ENCODE results near the gene KDM7A.
"Not testable (repeated sequence)": the region's sequence is repeated elsewhere in the genome, so short reads cannot be mapped to it uniquely, and the experiment has no call there.

KDM7A gene

GRCh38 chr7:140176811-140177702 lies at the start of gene KDM7A:
TSS of gene KDM7A (minus strand) at chr7:140176983. CDS start at chr7:140176937, 46 bp downstream.
- peak; percentile 43 to 79 for DNase-seq

DNA sequence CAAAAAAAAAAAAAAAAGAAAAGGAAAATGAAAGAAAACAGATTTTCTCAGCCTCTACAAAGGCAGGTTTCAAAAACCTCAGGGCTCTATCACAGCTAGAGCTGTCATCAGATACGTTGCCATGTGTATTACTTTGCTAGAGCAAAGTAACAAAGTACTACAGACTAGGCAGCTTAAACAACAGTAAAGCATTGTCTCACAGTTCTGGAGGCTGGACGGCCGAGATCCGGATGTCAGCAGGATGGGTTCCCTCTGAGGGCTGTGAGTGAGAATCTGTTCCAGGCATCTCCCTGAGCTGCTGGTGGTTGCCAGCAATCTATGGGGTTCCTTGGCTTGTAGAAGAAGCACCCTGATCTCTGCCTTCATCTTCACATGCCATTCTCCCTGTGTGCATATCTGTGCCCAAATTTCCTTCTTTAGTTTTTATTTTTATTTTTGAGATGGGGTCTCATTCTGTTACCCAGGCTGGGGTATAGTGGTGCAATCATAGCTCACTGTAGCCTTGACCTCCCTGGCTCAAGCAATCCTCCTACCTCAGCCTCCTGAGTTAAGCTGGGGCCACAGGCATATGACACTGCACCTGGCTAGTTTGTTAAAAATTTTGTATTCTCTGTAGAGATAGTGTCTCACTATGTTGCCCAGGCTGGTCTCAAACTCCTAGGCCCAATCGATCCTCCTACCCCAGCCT lies 48.9 kb upstream of the KDM7A start:
- no peak for DNase-seq

- no peak for DNase-seq
Observed at GRCh38 chr7:140223515-140224221, 46.9 kb upstream of the KDM7A start.

DNA sequence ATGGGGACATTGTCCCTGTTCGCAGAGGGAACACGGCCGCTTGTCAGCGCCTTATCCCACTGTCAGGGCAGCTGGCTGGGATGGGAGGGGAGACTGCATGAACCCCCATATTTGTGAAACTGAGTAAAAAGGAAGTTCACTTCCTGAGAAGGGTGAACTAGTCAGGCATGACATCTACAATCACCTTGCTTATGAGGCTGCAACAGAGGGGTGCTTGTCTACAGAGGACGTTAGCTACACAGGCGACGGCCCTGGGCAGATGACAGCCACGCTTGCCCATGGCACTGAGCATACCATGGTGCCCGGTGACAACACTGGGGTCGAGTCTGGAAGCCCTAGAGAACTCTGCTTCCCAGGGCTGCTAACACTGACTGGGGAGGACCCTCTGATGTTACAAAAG lies 46.0 kb upstream of the KDM7A start:
- no peak for DNase-seq

GRCh38 chr7:140219672-140220524 lies 43.1 kb upstream of the KDM7A start:
- no peak for DNase-seq

DNA sequence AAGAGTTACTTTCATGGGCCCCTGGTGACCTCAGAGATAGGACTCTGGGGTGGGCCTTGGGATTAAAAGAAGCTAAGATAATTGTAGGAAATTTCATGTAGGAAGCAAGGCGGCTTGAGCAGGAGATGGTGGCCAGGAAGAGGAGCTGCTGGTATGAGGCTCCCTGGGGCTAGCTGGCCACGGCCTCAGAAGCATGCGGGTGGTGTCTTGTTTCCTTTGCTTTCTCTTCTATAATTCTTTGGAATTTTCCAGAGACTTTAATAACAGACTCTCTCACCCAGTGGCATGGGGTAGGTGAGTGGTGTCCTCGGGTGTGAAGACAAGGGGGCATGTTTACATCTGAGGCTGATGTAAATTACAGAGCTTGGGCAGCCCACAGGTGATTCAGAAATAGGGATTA lies 41.9 kb upstream of the KDM7A start:
- no peak for DNase-seq

GRCh38 chr7:140217750-140218501 lies 41.1 kb upstream of the KDM7A start:
- no peak for DNase-seq

- DNase-seq, result no peak
Observed at GRCh38 chr7:140215281-140215680, 38.5 kb upstream of the KDM7A start.

- no peak for DNase-seq
Observed at GRCh38 chr7:140214075-140214684, 37.4 kb upstream of the KDM7A start.

GRCh38 chr7:140213684-140214074 lies 36.9 kb upstream of the KDM7A start:
- no peak for DNase-seq

GRCh38 chr7:140212100-140212881 lies 35.5 kb upstream of the KDM7A start:
- DNase-seq, result no peak

DNA sequence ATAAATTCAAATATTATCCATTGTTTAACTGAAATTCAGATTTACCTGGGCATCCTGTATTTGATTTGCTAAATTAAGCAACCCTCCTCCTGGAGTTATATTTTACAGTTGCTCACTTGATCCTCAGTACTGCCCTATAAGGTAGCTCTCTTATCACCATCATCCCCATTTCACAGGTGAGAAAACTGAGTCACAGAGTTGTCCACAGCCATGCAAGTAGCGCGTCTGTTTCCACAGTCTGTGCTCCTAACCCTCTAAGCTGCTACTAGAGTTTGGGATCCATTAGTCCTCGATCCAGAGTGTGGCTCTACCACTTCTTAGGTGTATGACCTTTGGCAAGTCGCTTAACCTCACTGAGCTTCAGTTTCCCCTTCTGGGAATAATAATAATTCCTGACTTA lies 34.9 kb upstream of the KDM7A start:
- DNase-seq, result no peak

DNA sequence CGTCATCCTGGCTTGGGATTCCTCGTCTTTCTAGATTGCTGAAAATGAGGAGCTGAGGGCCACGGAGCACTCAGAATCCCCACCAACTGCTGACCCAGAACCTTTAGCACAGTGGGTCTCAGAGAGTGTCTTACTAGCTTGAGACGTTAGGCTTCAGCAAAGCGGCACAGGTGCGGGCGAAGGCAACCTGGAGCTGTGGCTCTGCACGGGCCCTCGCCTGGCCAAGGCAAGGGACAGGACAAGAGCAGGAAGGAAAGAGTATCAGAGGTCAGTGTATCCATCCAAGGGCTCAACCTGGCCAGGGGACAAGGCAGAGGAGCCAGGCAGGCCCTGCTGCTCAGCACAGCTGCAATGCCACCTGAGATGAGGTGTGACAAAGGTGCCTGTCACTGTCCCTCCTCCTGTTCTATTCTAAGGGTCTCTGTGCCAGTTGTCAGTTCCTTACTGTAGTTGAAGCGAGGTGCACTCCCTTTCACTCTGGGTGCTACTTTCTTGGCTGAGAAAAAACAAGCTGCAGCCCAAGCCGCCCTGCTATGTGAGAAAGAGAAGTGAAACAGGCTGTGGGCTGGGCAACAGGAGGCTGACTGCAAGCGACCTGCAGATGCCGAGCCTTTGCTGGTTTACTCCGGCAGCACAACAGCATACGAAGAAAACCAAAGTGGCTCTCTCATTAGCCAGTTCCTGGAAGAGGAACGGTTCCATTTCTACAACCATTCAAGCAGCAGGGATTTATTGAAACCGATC lies 33.3 kb upstream of the KDM7A start:
- DNase-seq, result no peak

GRCh38 chr7:140206616-140207389 lies 30.0 kb upstream of the KDM7A start:
- DNase-seq, result no peak

GRCh38 chr7:140205600-140205999 lies 28.8 kb upstream of the KDM7A start:
- DNase-seq, result no peak

DNA sequence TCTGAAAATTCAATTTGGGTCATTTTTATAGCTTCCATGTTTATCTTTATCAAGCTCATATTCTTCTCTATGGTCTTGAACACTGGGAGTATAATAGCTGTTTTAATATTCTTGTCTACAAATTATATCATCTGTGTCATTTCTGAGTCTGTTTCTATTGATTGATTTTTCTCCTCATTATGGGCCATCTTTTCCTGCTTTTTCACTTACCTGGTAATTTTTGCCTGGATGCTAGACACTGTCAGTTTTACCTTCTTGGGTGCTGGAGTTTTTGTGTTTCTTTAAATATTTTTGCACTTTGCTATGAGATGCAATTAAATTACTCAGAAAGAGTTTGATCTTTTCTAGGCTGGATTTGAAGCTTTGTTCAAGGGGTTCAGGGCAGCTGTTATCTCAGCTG lies 26.8 kb upstream of the KDM7A start:
- no peak for DNase-seq

- DNase-seq, result not testable (repeated sequence)
Observed at GRCh38 chr7:140202942-140203341, 26.2 kb upstream of the KDM7A start.

GRCh38 chr7:140201393-140201792 lies 24.6 kb upstream of the KDM7A start:
- no peak for DNase-seq

Data from AML-193 (cell line).